Endothelial cell (in vitro differentiated cells): ENCODE results near the gene NOTCH3. TPM values are rescaled to one million over a fixed set of nuclear protein-coding genes. Genes with fewer than 3 reads are reported as not detected.
A peak's percentile ranks its signal among the peaks of the same experiment; 100 is the strongest.

ENCODE experiments used
- DNase-seq: peaks from one replicate; pipeline ENCODE4 v3.0.0; 2021; ENCODE audit warnings: low spot score
- H3K27ac Mint-ChIP-seq: one replicate; pipeline ENCODE4 v1.8.0; 2021; ENCODE audit warnings: mixed read lengths, inconsistent platforms; ENCODE audit not compliant: unreplicated experiment
- H3K27me3 Mint-ChIP-seq: one replicate; pipeline ENCODE4 v1.8.0; 2021; ENCODE audit warnings: mild to moderate bottlenecking, moderate library complexity, mixed read lengths, inconsistent platforms; ENCODE audit not compliant: unreplicated experiment
- H3K36me3 Mint-ChIP-seq: one replicate; pipeline ENCODE4 v1.8.0; 2021; ENCODE audit warnings: mild to moderate bottlenecking, low read depth, mixed read lengths, inconsistent platforms; ENCODE audit not compliant: unreplicated experiment
- H3K4me1 Mint-ChIP-seq: one replicate; pipeline ENCODE4 v1.8.0; 2021; ENCODE audit warnings: mild to moderate bottlenecking, mixed read lengths, inconsistent platforms; ENCODE audit not compliant: unreplicated experiment
- H3K4me3 Mint-ChIP-seq: one replicate; pipeline ENCODE4 v1.8.0; 2021; ENCODE audit warnings: mild to moderate bottlenecking, mixed read lengths, inconsistent platforms; ENCODE audit not compliant: unreplicated experiment
- H3K9me3 Mint-ChIP-seq: one replicate; pipeline ENCODE4 v1.8.0; 2021; ENCODE audit warnings: mixed read lengths, inconsistent platforms; ENCODE audit not compliant: unreplicated experiment
- CTCF ChIP-seq: fragments of 200-600 bp; sonication (generic); IDR thresholded peaks from one replicate; pipeline ENCODE4 v1.5.0; 2021; ENCODE audit warnings: antibody characterized with exemption; ENCODE audit not compliant: unreplicated experiment
- total RNA-seq: library from RNA; stranded (reverse); fragmentation: NEBNext Ultra II Directional; extraction: Animal tissue kit (Norgen Biotek cat#: 25700); gene quantifications from one replicate; pipeline ENCODE4 v1.2.1, GENCODE V29; 2021; ENCODE audit not compliant: unreplicated experiment

The NOTCH3 gene
- total RNA-seq, 1 donor from 2014 or later = 96.8 TPM

DNA sequence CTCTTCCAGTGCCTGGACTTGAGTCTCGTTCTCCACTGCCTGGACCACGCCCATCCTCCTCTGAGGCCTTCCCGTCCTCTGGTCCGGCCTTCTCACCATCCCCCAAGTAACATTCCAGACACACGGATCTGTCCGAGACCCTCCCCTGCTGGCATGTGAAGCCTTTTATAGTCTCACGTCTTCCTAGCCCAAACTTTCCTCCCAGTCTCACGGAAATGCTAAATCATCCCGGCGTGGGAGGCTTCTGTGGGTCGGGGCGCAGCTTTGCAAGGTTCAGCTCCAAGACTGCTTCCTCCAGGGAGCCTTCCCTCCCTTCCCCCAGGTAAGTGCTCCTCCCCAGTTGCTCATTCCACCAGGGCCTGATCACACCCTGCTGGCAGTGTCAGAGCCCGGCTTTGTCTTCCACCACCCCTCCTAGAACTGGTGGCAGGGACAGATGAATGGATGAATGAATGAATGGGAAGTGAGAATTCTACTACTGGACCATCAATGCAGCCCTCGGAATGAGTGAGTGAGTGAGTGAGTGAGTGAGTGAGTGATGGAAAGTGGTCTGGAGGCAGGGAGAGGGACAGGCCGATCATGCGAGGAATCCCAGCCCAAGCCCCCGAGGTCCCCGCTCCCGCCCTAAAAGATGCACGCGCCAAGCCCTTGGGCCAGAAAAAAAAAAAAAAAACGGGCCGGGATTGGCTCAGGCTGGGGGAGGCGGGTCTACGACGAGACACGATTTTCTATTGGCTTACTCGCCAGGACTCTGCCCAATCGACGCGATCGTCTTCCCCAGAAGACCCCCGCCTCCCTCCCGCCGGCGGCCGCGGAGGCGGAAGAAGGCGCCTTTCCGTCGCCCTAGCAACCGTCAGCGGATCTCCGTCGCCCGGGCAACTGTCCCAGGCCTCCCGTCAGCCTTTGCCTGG, 22.2 kb upstream of the NOTCH3 start:
- Mint-ChIP-seq H3K27me3 (peaks cover 23% of the 10 kb centered on the region), H3K27ac (peak overlapping the region; percentile 88), H3K4me3 (peak overlapping the region; percentile 86), H3K4me1 (peaks cover 12% of the 10 kb centered on the region), H3K36me3 (peaks cover 8% of the 10 kb centered on the region), H3K9me3 (no peaks in the 10 kb centered on the region)
- TF ChIP-seq CTCF = no peak
- DNase-seq = peak; percentile 92

- no peak overlapping the region for H3K27ac Mint-ChIP-seq
- DNase-seq = no peak
- no peak overlapping the region for H3K4me3 Mint-ChIP-seq
- H3K27me3 Mint-ChIP-seq = peaks cover 17% of the 10 kb centered on the region
- TF ChIP-seq CTCF = no peak
- peaks cover 12% of the 10 kb centered on the region for H3K4me1 Mint-ChIP-seq
- no peaks in the 10 kb centered on the region for H3K9me3 Mint-ChIP-seq
- peaks cover 8% of the 10 kb centered on the region for H3K36me3 Mint-ChIP-seq
Observed at GRCh38 chr19:15220833-15221232, 20.0 kb upstream of the NOTCH3 start.

DNA sequence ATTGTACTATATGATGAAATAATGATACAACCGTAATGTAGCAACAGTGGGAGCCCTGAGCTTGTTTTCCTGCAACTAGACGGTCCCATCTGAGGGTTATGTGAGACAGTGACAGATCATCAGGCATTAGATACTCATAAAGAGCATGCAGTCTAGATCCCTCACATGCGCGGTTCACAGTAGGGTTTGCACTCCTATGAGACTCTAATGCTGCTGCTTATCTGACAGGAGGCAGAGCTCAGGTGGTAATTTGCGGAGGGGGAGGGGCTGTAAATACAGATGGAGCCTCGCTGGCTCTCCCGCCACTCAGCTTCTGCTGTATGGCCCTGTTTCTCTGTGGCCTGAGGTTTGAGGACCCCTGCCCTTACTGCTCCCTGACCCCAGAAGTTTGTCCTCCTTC, 17.7 kb upstream of the NOTCH3 start:
- Mint-ChIP-seq H3K4me1 (peaks cover 9% of the 10 kb centered on the region), H3K36me3 (peaks cover 8% of the 10 kb centered on the region), H3K9me3 (no peaks in the 10 kb centered on the region), H3K27ac (no peak overlapping the region), H3K4me3 (no peak overlapping the region), H3K27me3 (peaks cover 9% of the 10 kb centered on the region)
- no peak for TF ChIP-seq CTCF
- DNase-seq = no peak

DNA sequence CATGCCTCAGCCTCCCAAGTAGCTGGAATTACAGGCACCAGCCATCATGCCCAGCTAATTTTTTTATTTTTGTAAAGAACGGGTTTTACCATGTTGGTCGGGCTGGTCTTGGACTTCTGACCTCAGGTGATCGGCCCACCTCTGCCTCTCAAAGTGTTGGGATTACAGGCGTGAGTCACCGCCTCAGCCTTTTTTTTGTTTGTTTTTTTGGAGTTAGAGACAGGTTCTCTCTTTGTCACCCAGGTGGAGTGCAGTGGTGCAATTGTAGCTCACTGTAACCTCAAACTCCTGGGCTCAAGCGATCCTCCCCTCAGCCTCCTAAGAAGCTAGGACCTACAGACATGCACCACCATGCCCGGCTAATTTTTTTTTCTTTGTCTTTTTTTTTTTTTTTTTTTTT, 15.6 kb upstream of the NOTCH3 start:
- no peaks in the 10 kb centered on the region for H3K4me1 Mint-ChIP-seq
- H3K27ac Mint-ChIP-seq = no peak overlapping the region
- H3K9me3 Mint-ChIP-seq = no peaks in the 10 kb centered on the region
- DNase-seq = no peak
- H3K4me3 Mint-ChIP-seq = no peak overlapping the region
- no peaks in the 10 kb centered on the region for H3K36me3 Mint-ChIP-seq
- TF ChIP-seq CTCF = no peak
- H3K27me3 Mint-ChIP-seq = peaks cover 7% of the 10 kb centered on the region

- H3K4me1 Mint-ChIP-seq = no peaks in the 10 kb centered on the region
- no peaks in the 10 kb centered on the region for H3K9me3 Mint-ChIP-seq
- H3K27ac Mint-ChIP-seq = no peak overlapping the region
- peaks cover 3% of the 10 kb centered on the region for H3K27me3 Mint-ChIP-seq
- H3K36me3 Mint-ChIP-seq = no peaks in the 10 kb centered on the region
- DNase-seq = no peak
- TF ChIP-seq CTCF = no peak
- H3K4me3 Mint-ChIP-seq = no peak overlapping the region
Observed at GRCh38 chr19:15213715-15214381, 13.1 kb upstream of the NOTCH3 start.
